C1 segment of cervical spinal cord (tissue), 14 donors: Measurements from ENCODE around the gene ALS2.
A peak's percentile ranks its signal among the peaks of the same experiment; 100 is the strongest.

Source experiments
- DNase-seq, 14 donors: peaks; one replicate each; lab custom pipeline; 2025; lab: John Stamatoyannopoulos, UW

Gene ALS2

GRCh38 chr2:201758234-201758633, 22.5 kb downstream of the ALS2 start:
- no peak for DNase-seq

DNA sequence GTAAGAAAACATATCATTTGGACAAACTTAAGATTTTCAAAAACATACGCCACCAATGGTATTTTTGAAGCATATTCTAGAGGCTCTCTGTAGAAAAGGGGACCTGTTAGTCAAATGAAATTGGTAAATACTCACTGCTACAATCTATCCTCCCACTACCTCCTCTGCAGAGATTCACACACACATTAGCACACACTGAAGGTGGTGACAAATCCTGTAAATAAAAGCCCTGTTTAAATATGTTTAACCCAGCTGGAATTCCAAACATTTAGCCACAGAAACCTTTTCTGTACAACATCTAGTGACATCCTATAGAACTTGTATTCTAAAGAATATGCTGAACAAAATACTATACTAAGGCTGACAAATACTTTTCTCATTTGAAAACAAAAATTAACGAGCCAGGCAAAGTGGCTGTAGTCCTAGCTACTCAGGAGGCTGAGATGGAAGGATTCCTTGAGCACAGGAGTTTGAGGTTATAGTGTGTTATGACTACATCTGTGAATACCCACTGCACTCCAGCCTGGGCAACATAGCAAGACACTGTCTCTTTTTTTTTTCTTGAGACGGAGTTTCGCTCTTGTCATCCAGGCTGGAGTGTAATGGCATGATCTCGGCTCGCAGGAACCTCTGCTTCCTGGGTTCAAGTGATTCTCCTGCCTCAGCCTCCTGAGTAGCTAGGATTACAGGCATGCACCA, 25.9 kb downstream of the ALS2 start:
- DNase-seq = no peak

DNA sequence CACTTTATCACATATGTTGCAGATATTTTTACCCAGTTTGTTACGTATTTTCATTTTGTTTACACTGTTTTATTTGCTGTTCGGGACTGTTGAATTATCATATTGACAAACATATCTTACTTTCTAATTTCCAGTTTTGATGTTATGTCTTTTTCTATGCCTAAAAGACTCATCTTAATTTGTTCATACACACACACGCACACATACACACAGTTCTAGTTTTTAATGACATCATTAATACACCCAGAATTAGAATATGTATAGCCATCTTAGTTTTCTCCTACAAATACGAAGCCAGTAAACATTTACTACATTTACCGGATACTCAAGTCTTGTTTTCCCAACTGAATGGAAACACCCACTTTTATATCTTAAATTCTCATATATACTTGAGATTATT, 29.2 kb downstream of the ALS2 start:
- DNase-seq = no peak

DNA sequence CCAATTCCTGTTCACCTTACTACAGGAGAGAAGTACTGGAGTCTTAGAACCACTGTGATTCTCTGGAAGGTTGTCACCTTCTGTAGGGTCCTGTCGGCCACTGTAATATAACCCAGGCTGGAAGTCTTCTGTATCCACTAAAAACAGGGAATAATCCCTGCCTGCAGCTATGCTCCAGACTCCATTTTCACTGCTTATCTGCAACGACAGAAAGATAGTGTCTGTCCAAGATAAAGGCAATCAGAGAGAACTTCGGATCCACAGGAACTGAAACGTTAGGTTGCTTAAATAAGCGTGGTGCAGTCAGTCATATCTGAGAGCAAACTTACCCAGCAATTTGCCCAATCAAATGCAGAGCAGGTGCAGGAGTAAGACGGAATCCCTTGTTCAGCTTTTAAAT, 34.2 kb downstream of the ALS2 start:
- no peak for DNase-seq

- DNase-seq = no peak
Observed at GRCh38 chr2:201735486-201735885, 45.2 kb downstream of the ALS2 start.

DNA sequence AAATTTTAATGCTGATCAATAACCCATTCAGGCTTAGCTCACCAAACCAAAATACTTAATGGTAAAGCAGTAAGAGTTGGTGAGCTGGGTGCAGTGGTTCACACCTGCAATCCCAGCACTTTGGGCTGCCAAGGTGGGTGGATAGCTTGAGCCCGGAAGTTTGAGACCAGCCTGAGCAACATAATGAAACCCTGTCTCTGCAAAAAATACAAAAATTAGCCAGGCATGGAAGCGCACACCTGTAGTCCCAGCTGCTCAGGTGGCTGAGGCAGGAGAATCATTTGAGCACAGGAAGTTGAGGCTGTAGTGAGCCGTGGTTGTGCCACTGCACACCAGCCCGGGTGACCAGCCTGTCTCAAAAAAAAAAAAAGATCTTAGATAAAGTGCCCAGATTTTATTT, 46.6 kb downstream of the ALS2 start:
- DNase-seq = no peak

DNA sequence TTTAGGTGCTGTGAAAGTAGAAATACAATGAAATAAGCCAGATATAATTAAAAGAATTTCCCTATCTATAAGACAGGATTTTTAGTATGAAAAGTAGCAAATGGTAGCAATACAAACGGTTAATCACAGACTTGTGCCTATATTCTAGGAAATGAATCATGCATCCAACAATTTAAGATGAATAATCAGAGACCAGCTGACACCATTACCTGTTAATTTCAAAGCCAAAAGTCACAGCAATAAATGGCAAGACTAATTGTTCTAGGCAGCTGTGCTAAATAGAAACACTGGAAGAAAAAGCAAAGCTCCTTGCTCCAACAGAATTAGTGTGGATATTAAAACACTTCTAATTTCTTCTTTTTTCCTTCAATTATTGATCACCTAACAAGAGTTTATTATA, 47.2 kb downstream of the ALS2 start:
- no peak for DNase-seq

- DNase-seq = no peak
Observed at GRCh38 chr2:201730651-201731285, 50.0 kb downstream of the ALS2 start.

- no peak for DNase-seq
Observed at GRCh38 chr2:201715459-201715858, 65.3 kb downstream of the ALS2 start.

DNA sequence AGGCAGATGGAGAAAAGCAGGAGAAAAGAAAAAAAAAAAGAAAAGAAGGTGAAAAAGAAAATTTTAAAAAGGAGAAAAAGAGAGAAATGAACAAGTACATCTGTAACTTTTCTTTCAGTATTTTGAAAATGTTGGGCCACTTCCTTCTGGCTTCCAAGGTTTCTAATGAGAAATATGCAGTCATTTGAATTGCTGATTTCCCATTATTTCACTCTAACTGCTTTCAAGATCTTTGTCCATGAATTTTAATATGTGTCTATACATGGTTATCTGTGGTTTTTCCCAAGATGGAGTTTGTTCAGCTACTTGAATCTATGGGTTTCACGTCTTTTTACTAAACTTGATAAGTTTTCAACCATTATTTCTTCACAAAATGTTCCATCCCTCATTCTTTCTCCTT, 68.0 kb downstream of the ALS2 start:
- no peak for DNase-seq

- DNase-seq = no peak
Observed at GRCh38 chr2:201709747-201710146, 71.0 kb downstream of the ALS2 start.

GRCh38 chr2:201709049-201709448, 71.7 kb downstream of the ALS2 start:
- no peak for DNase-seq

- no peak for DNase-seq
Observed at GRCh38 chr2:201707753-201708152, 73.0 kb downstream of the ALS2 start.

- DNase-seq = no peak
Observed at GRCh38 chr2:201707142-201707541, 73.6 kb downstream of the ALS2 start.

- no peak for DNase-seq
Observed at GRCh38 chr2:201704536-201704935, 76.2 kb downstream of the ALS2 start.

GRCh38 chr2:201701646-201702045, 79.1 kb downstream of the ALS2 start:
- DNase-seq = peak in 1 of 14 donors; percentile 58

GRCh38 chr2:201699416-201699815, 81.3 kb downstream of the ALS2 start:
- no peak for DNase-seq

- DNase-seq = peak in 1 of 14 donors; percentile 20
Observed at GRCh38 chr2:201698588-201699226, 82.0 kb downstream of the ALS2 start, which contains the start of gene MPP4. MPP4 (minus strand) TSS chr2:201698644; CDS start chr2:201693954, 4,690 bp downstream.

DNA sequence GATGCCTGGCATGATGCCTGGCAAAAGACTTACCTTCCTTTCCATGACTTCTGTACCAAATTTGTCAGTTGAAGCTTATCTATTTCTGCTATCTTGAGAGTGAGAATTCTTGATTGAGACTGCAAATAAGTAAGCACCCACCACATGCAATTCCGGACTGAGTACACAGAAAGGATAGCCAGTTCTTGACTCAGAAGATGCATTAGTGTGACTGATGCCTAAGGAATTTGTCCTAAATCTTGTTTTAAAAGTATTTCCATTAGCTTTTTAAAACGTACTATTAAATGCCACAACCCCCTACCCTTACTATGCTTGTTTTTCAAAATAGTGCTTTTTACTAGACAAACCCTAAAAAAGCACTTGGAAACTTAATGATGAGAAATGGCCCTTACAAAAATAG, 82.8 kb downstream of the ALS2 start:
- no peak for DNase-seq

DNA sequence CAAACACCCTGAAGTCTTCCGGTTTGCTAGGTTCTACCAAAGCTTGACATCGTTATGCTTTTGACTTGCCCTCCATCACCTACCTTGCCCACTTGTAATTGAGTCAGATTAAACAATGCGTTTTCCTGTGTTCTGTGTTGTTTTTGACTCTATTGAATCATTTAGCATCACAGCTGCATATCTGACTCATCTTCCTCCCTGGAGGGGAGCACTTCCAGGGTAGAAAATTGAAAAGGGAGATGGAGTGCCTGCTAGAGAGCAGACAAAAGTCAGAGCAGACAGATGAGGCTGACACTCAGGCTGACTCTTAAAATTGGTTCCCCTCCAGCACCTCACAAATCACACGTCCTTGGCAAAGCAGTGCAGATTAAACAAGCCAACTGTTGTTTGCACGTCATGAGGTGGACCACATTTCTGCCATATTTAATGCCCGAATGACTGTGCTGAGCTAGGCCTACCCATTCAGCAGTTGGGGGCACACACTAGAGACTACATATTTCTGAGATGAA, 84.5 kb downstream of the ALS2 start:
- peak in 4 of 14 donors; percentile 4 to 26 (median 20) for DNase-seq

- DNase-seq = no peak
Observed at GRCh38 chr2:201685156-201685555, 95.6 kb downstream of the ALS2 start.

- DNase-seq = no peak
Observed at GRCh38 chr2:201680743-201681142, 100.0 kb downstream of the ALS2 start.

- no peak for DNase-seq
Observed at GRCh38 chr2:201678401-201678800, 102.3 kb downstream of the ALS2 start.
